A673 (cell line): ENCODE results near the gene MEF2A. TPM values are rescaled to one million over a fixed set of nuclear protein-coding genes. Genes with fewer than 3 reads are reported as not detected.

Experiments used
- BruUV-seq: library from RNA; stranded (reverse); fragments of 400-500 nt; replicated peaks from 2 replicates; lab custom pipeline; 2021; lab: Mats Ljungman, UMichigan
- CTCF ChIA-PET: fragments of 300-600 bp; sonication (Branson Sonifier 250); formaldehyde crosslinking; loops from one replicate; lab custom pipeline; 2022; ENCODE audit warnings: antibody characterized with exemption; lab: Charles Lee
- POLR2A ChIA-PET: fragments of 300-600 bp; sonication (Branson Sonifier 250); formaldehyde crosslinking; loops from one replicate; lab custom pipeline; 2022; ENCODE audit warnings: antibody characterized with exemption; ENCODE audit not compliant: low non-redundant PET; lab: Charles Lee
- DNase-seq: peaks from one replicate; pipeline ENCODE4 v3.0.0-alpha.2; 2015; ENCODE audit warnings: low spot score
- H3K27ac ChIP-seq: fragments of 200-600 bp; sonication (generic); 2 replicates; pipeline ENCODE4 v1.5.1; 2016; ENCODE audit warnings: mixed run types, low read depth, mild to moderate bottlenecking, mixed read lengths, antibody characterized with exemption, low read length; ENCODE audit not compliant: poor library complexity, severe bottlenecking
- H3K27me3 ChIP-seq: fragments of 200-600 bp; sonication (generic); replicated peaks from 2 replicates; pipeline ENCODE4 v1.6.1; 2017; ENCODE audit warnings: mixed run types, low read depth, mild to moderate bottlenecking, mixed read lengths, antibody characterized with exemption, low read length; ENCODE audit not compliant: insufficient read depth, poor library complexity
- H3K36me3 ChIP-seq: fragments of 200-600 bp; sonication (generic); 2 replicates; pipeline ENCODE4 v1.6.1; 2016; ENCODE audit warnings: mixed run types, mild to moderate bottlenecking, mixed read lengths, antibody characterized with exemption, low read length; ENCODE audit not compliant: insufficient read depth, poor library complexity, severe bottlenecking
- H3K4me1 ChIP-seq: fragments of 200-600 bp; sonication (generic); 2 replicates; pipeline ENCODE4 v1.6.1; 2017; ENCODE audit warnings: mixed run types, mild to moderate bottlenecking, mixed read lengths, antibody characterized with exemption, low read length; ENCODE audit not compliant: insufficient read depth, poor library complexity, severe bottlenecking
- H3K4me3 ChIP-seq: fragments of 200-600 bp; sonication (generic); 2 replicates; pipeline ENCODE4 v1.5.1; 2016; ENCODE audit warnings: low read depth, mixed run types, mild to moderate bottlenecking, mixed read lengths, low read length; ENCODE audit not compliant: poor library complexity, severe bottlenecking
- H3K9me3 ChIP-seq: fragments of 200-600 bp; sonication (generic); 2 replicates; pipeline ENCODE4 v1.6.1; 2016; ENCODE audit warnings: mixed run types, low read depth, mild to moderate bottlenecking, mixed read lengths, antibody characterized with exemption, low read length; ENCODE audit not compliant: poor library complexity, severe bottlenecking
- EZH2 ChIP-seq: fragments of 200-600 bp; sonication (generic); IDR thresholded peaks from 2 replicates; pipeline ENCODE4 v1.6.1; 2017; ENCODE audit warnings: borderline replicate concordance, low read depth, mild to moderate bottlenecking, mixed read lengths, antibody characterized with exemption, low read length; ENCODE audit not compliant: poor library complexity, severe bottlenecking
- intact Hi-C: fragments of 100-400 bp; cut with micrococcal nuclease; formaldehyde crosslinking; loops from one replicate; pipeline ENCODE4 v1.10.0; 2022; ENCODE audit not compliant: unreplicated experiment
- total RNA-seq: library from RNA; stranded (reverse); gene quantifications from 2 replicates; pipeline ENCODE4 v1.2.3, GENCODE V29; 2021
- TF ChIP-seq, protein P1 (sequence below): fragments of 300-800, 200-600 bp; sonication (generic); conservative IDR thresholded peaks from 2 replicates; pipeline ENCODE4 v1.5.1; 2017; ENCODE audit warnings: low read depth, mild to moderate bottlenecking, antibody characterized with exemption, low read length, moderate library complexity, mixed read lengths

MEF2A gene
- total RNA-seq, 1 experiment from 2014 or later = 26.4 TPM

DNA sequence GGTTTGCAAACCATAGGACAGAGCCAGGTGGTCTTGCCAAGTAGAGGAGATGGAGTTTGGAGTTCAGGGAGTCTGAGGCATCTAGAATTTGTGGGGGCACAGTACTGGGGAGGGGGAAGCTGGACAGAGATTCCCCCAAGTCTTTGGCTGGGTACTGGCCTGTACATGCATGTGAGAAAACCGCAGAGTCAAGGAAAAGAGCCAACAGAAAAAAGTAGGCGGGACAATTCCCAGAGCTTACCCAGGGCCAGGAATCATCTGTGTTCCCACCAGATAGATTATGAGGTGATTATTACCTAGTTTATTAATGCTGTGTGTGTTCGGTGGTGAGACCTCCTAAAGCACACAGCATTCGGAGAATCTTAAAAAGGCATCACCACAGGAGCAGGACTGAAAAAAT is 156.1 kb downstream of the MEF2A start:
- Histone ChIP-seq H3K9me3 (no peaks in the 10 kb centered on the region), H3K36me3 (no peaks in the 10 kb centered on the region), H3K27ac (no peak overlapping the region), H3K27me3 (no peaks in the 10 kb centered on the region), H3K4me3 (no peak overlapping the region), H3K4me1 (peaks cover 14% of the 10 kb centered on the region)
- intact Hi-C loops = no loop called here
- no peak for TF ChIP-seq EZH2
- TF ChIP-seq, protein P1, sequence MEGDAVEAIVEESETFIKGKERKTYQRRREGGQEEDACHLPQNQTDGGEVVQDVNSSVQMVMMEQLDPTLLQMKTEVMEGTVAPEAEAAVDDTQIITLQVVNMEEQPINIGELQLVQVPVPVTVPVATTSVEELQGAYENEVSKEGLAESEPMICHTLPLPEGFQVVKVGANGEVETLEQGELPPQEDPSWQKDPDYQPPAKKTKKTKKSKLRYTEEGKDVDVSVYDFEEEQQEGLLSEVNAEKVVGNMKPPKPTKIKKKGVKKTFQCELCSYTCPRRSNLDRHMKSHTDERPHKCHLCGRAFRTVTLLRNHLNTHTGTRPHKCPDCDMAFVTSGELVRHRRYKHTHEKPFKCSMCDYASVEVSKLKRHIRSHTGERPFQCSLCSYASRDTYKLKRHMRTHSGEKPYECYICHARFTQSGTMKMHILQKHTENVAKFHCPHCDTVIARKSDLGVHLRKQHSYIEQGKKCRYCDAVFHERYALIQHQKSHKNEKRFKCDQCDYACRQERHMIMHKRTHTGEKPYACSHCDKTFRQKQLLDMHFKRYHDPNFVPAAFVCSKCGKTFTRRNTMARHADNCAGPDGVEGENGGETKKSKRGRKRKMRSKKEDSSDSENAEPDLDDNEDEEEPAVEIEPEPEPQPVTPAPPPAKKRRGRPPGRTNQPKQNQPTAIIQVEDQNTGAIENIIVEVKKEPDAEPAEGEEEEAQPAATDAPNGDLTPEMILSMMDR = no peak
- ChIA-PET CTCF (no interaction called here), POLR2A (no interaction called here)
- no peak for DNase-seq
- no TSS peak for BruUV-seq

DNA sequence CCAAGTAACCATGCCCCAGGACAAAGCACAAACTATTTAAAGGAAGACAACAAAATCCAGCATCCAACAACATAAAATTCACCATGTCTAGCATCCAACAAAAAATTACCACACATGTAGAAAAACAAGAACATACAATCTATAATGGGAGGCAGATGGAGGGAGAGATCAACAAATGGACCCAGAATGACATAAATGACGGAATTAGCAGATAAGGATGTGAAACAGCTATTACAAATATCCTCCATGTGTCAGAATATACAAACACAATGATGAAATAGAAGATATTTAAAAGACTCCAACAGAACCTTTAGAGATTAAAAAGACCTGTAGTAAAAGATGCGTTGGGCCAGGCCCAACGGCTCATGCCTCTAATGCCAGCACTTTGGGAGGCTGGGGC is 156.6 kb downstream of the MEF2A start:
- Histone ChIP-seq H3K4me1 (peaks cover 12% of the 10 kb centered on the region), H3K36me3 (no peaks in the 10 kb centered on the region), H3K27me3 (no peaks in the 10 kb centered on the region), H3K9me3 (no peaks in the 10 kb centered on the region), H3K4me3 (no peak overlapping the region), H3K27ac (no peak overlapping the region)
- DNase-seq = no peak
- CTCF ChIA-PET = interaction anchor here (0.7 kb wide), 1 partner anchor 35 kb away, joined by 4 read pairs; no protein-coding TSS in a partner anchor
- intact Hi-C loops = no loop called here
- POLR2A ChIA-PET = no interaction called here
- TF ChIP-seq EZH2 = no peak
- TF ChIP-seq, protein P1 = no peak
- BruUV-seq = no TSS peak

DNA sequence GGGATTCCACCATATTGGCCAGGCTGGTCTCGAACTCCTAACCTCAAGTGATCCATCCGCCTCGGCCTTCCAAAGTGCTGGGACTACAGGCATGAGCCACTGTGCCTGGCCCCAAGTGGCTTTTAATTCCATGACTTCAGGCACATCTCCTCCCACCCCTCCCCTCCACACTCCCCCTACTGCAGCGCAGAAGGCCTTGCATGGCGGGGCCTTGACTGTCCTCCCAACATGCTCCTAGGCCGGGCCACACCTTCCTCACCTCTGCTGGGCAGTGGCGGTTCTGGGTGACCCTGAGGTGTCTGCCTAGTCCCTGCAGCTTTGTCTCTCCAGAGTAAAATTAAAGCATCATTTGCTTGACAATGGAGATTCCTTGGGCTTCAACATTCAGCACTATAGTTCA is 160.5 kb downstream of the MEF2A start:
- no TSS peak for BruUV-seq
- Histone ChIP-seq H3K4me3 (no peak overlapping the region), H3K36me3 (peaks cover 3% of the 10 kb centered on the region), H3K9me3 (no peaks in the 10 kb centered on the region), H3K27ac (no peak overlapping the region), H3K4me1 (no peaks in the 10 kb centered on the region), H3K27me3 (no peaks in the 10 kb centered on the region)
- CTCF ChIA-PET = no interaction called here
- intact Hi-C loops = no loop called here
- TF ChIP-seq EZH2 = no peak
- TF ChIP-seq, protein P1 = no peak
- no peak for DNase-seq
- POLR2A ChIA-PET = no interaction called here
